Panc1 (cell line): Measurements from ENCODE around the gene RNGTT.

Source experiments
- CTCF ChIP-seq: fragments of 450-650 bp; IDR thresholded peaks from 2 replicates; pipeline ENCODE4 v1.5.1; 2017; ENCODE audit warnings: mild to moderate bottlenecking
- POLR2AphosphoS5 ChIP-seq: IDR thresholded peaks from 2 replicates; pipeline ENCODE4 v1.6.1; 2012; ENCODE audit warnings: mild to moderate bottlenecking, low read depth, low read length, moderate library complexity
- REST ChIP-seq, 2 experiments: IDR thresholded peaks; 2 replicates each; pipeline ENCODE4 v1.6.1; 2011 to 2012; ENCODE audit warnings: low read depth in 2 of 2, control low read depth in 1 of 2, low read length in 1 of 2, mild to moderate bottlenecking in 1 of 2, moderate library complexity in 1 of 2; ENCODE audit not compliant: insufficient read depth in 1 of 2
- SIN3A ChIP-seq: IDR thresholded peaks from 2 replicates; pipeline ENCODE4 v1.6.1; 2012; ENCODE audit warnings: low read depth, mild to moderate bottlenecking, low read length, moderate library complexity, borderline replicate concordance; ENCODE audit not compliant: insufficient read depth
- TCF7L2 ChIP-seq: IDR thresholded peaks from 2 replicates; pipeline ENCODE4 v1.6.1; 2011; ENCODE audit warnings: mild to moderate bottlenecking, low read depth, low read length, inconsistent platforms

GRCh38 chr6:88574031-88574430, 389.4 kb downstream of the RNGTT start:
- TF ChIP-seq CTCF (no peak), REST (IDR thresholded peaks at IDR 0.05; ENCODE audit: insufficient read depth in 1 of 2, low read depth in 2 of 2, low read length in 1 of 2) (no peak), POLR2AphosphoS5 (no peak), SIN3A (no peak), TCF7L2 (no peak)
